Fibroblast of lung (primary cell): ENCODE measurements around the gene SCGB1C1.

Experiments used
- CTCF ChIP-seq, 2 donors: IDR thresholded peaks in 1 of 2; conservative IDR thresholded peaks in 1 of 2; 1 replicate in 1 of 2; 2 replicates in 1 of 2; pipeline ENCODE4 v1.5.1; 2011 to 2012; ENCODE audit warnings: low read length in 2 of 2, control low read depth in 1 of 2, inconsistent platforms in 1 of 2, low read depth in 1 of 2, mild to moderate bottlenecking in 1 of 2
- EZH2 ChIP-seq: IDR thresholded peaks from 2 replicates; pipeline ENCODE4 v1.5.1; 2012; ENCODE audit warnings: low read length, control low read depth, mild to moderate bottlenecking; ENCODE audit errors: missing control alignments

- TF ChIP-seq CTCF (conservative IDR thresholded peaks at IDR 0.05 in 1 of 2, IDR thresholded peaks at IDR 0.05 in 1 of 2; ENCODE audit: low read depth in 1 of 2, low read length in 2 of 2) (no peak), EZH2 (no peak)
Observed at GRCh38 chr11:209275-210121, 16.6 kb downstream of the SCGB1C1 start.
